ENCODE data around the gene ZNF485. TPM values are rescaled to one million over a fixed set of nuclear protein-coding genes. Genes with fewer than 3 reads are reported as not detected.
A peak's percentile ranks its signal among the peaks of the same experiment; 100 is the strongest.

Gene ZNF485
- total and polyA plus RNA-seq, 12 donors = 1.1 to 5.3 (median 3.0) TPM

GRCh38 chr10:43648398-43649184, 42.4 kb downstream of the ZNF485 start, which contains the start of gene ZNF32:
TSS of gene ZNF32 (minus strand) at chr10:43648881. CDS start at chr10:43646133, 2,748 bp downstream.
- TF ChIP-seq CTCF (IDR thresholded peaks at IDR 0.05) (no peak), POLR2A (IDR thresholded peaks at IDR 0.05) (peak; percentile 23 to 58)
- H3K4me3 ChIP-seq = peak within 1 kb of the TSS in 3 of 4 donors; percentile 49 to 67 (median 60)
- H3K36me3 ChIP-seq (replicated peaks in 1 of 2) = peaks cover 0 to 20% of the 10 kb centered on the region in 2 donors
- H3K4me1 ChIP-seq (replicated peaks in 1 of 2) = peaks cover 0 to 5% of the 10 kb centered on the region in 2 donors
- intact Hi-C loops (cut with DNase I) = no loop called here
- DNase-seq = peak; percentile 83 to 91 (median 87)
- H3K27ac ChIP-seq = peak within 1 kb of the TSS in 3 of 5 donors; percentile 57 to 77 (median 73)
- H3K9me3 ChIP-seq (replicated peaks in 1 of 3) = peaks cover 0 to 32% (median 4%) of the 10 kb centered on the region in 3 donors
- WGBS, 4 donors = 0 to 1% (median 0%) methylated on average over 1 to 90 of the region's 90 CpGs
- no peaks in the 10 kb centered on the region for H3K27me3 ChIP-seq

GRCh38 chr10:43649185-43649523, 42.9 kb downstream of the ZNF485 start:
- intact Hi-C loops (cut with DNase I) = no loop called here
- no peak for TF ChIP-seq POLR2A (IDR thresholded peaks at IDR 0.05)
- Histone ChIP-seq H3K4me1 (replicated peaks in 1 of 2) (peaks cover 0 to 5% of the 10 kb centered on the region in 2 donors), H3K27me3 (no peaks in the 10 kb centered on the region), H3K4me3 (peak overlapping the region in 2 of 4 donors; percentile 60 to 67), H3K9me3 (replicated peaks in 1 of 3) (peaks cover 0 to 26% (median 0%) of the 10 kb centered on the region in 3 donors), H3K36me3 (replicated peaks in 1 of 2) (peaks cover 0 to 16% of the 10 kb centered on the region in 2 donors), H3K27ac (peak overlapping the region in 3 of 5 donors; percentile 57 to 77 (median 73))
- 17 to 29% (median 21%) methylated on average over 9 to 14 of the region's 14 CpGs for WGBS, 4 donors
- no peak for DNase-seq

- Histone ChIP-seq H3K36me3 (replicated peaks in 1 of 2) (no peaks in the 10 kb centered on the region), H3K4me3 (no peak overlapping the region), H3K4me1 (replicated peaks in 1 of 2) (peaks cover 0 to 5% of the 10 kb centered on the region in 2 donors), H3K27ac (no peak overlapping the region), H3K9me3 (replicated peaks in 1 of 3) (no peaks in the 10 kb centered on the region), H3K27me3 (no peaks in the 10 kb centered on the region)
- TF ChIP-seq POLR2A (IDR thresholded peaks at IDR 0.05) = no peak
- no peak for TF ChIP-seq CTCF (IDR thresholded peaks at IDR 0.05)
- DNase-seq = no peak
- intact Hi-C loops (cut with DNase I) = no loop called here
- 53 to 62% (median 60%) methylated on average over 2 of the region's 2 CpGs for WGBS, 4 donors
These were observed 47.5 kb downstream of the ZNF485 start for GRCh38 chr10:43653746-43654145.

GRCh38 chr10:43655311-43655710, 49.1 kb downstream of the ZNF485 start:
- no peak overlapping the region for H3K4me3 ChIP-seq
- no peaks in the 10 kb centered on the region for H3K9me3 ChIP-seq (replicated peaks in 1 of 3)
- no peak overlapping the region for H3K27ac ChIP-seq
- TF ChIP-seq POLR2A (IDR thresholded peaks at IDR 0.05) (no peak), CTCF (IDR thresholded peaks at IDR 0.05) (no peak)
- no peak for DNase-seq
- H3K4me1 ChIP-seq (replicated peaks in 1 of 2) = no peaks in the 10 kb centered on the region
- peaks cover 4% of the 10 kb centered on the region for H3K27me3 ChIP-seq
- intact Hi-C loops (cut with DNase I) = no loop called here
- no peaks in the 10 kb centered on the region for H3K36me3 ChIP-seq (replicated peaks in 1 of 2)
- WGBS, 4 donors = 64 to 80% (median 74%) methylated on average over 6 to 8 of the region's 8 CpGs
